CD4-positive, alpha-beta T cell (primary cell): ENCODE measurements around the gene CFAP61. TPM values are rescaled to one million over a fixed set of nuclear protein-coding genes. Genes with fewer than 3 reads are reported as not detected.

Experiments
- ATAC-seq: fragments of 200-7000 bp; cut with Tn5 transposase; one replicate; pipeline ENCODE4 v1.10.0; 2022; ENCODE audit warnings: mild to moderate bottlenecking; ENCODE audit not compliant: poor library complexity
- CTCF ChIA-PET: fragments of 350-600 bp; sonication (Branson Sonifier 250); formaldehyde crosslinking; loops from one replicate; lab custom pipeline; 2021; ENCODE audit warnings: antibody characterized with exemption, inconsistent platforms; lab: Charles Lee
- POLR2A ChIA-PET: fragments of 350-600 bp; sonication (Branson Sonifier 250); formaldehyde crosslinking; loops from one replicate; lab custom pipeline; 2021; ENCODE audit warnings: antibody characterized with exemption, inconsistent platforms; lab: Charles Lee
- DNase-seq, 14 experiments: peaks; one replicate each; pipeline ENCODE4 v3.0.0-alpha.2; 2013 to 2020; ENCODE audit warnings: mixed read lengths in 2 of 14
- H3K27ac ChIP-seq, 2 donors: one replicate each; pipeline versions ENCODE4 v1.5.1 to v1.7.0; 2013; ENCODE audit warnings: low read length in 2 of 2, low read depth in 1 of 2, mild to moderate bottlenecking in 1 of 2
- H3K27me3 ChIP-seq, 2 experiments: 1 replicate in 1 of 2; 2 replicates in 1 of 2; pipeline versions ENCODE4 v1.6.1 to v1.7.0; 2013; ENCODE audit warnings: low read length in 2 of 2, control low read depth in 1 of 2, mild to moderate bottlenecking in 1 of 2, moderate library complexity in 1 of 2; ENCODE audit not compliant: insufficient read depth in 2 of 2, control insufficient read depth in 1 of 2
- H3K36me3 ChIP-seq: one replicate; pipeline ENCODE4 v1.6.1; 2013; ENCODE audit warnings: low read length, control low read depth; ENCODE audit not compliant: insufficient read depth
- H3K4me1 ChIP-seq: one replicate; pipeline ENCODE4 v1.6.1; 2013; ENCODE audit warnings: low read length, control low read depth; ENCODE audit not compliant: insufficient read depth
- H3K4me3 ChIP-seq: one replicate; pipeline ENCODE4 v1.5.1; 2013; ENCODE audit warnings: mild to moderate bottlenecking, low read length, moderate library complexity
- H3K9me3 ChIP-seq, 2 experiments: 1 replicate in 1 of 2; 2 replicates in 1 of 2; pipeline versions ENCODE4 v1.6.1 to v1.7.0; 2013; ENCODE audit warnings: low read length in 2 of 2, mild to moderate bottlenecking in 2 of 2, control low read depth in 1 of 2, moderate library complexity in 1 of 2; ENCODE audit not compliant: control insufficient read depth in 1 of 2, insufficient read depth in 1 of 2
- H3K27ac Mint-ChIP-seq: one replicate; pipeline ENCODE4 v1.8.0; 2020; ENCODE audit warnings: mixed read lengths
- H3K27me3 Mint-ChIP-seq: one replicate; pipeline ENCODE4 v1.8.0; 2021; ENCODE audit warnings: mixed read lengths
- H3K36me3 Mint-ChIP-seq: one replicate; pipeline ENCODE4 v1.8.0; 2021; ENCODE audit warnings: low read depth, mixed read lengths
- H3K4me1 Mint-ChIP-seq: one replicate; pipeline ENCODE4 v1.8.0; 2021; ENCODE audit warnings: low read depth, mixed read lengths
- H3K4me3 Mint-ChIP-seq: one replicate; pipeline ENCODE4 v1.8.0; 2020; ENCODE audit warnings: mild to moderate bottlenecking, mixed read lengths
- H3K9me3 Mint-ChIP-seq: one replicate; pipeline ENCODE4 v1.8.0; 2020; ENCODE audit warnings: mixed read lengths
- intact Hi-C, 2 experiments: fragments of 100-400 bp; cut with DNase I in 1 of 2; cut with micrococcal nuclease in 1 of 2; formaldehyde crosslinking; loops; one replicate each; pipeline versions ENCODE4 v1.15.1 to v1.9.0; 2023 to 2025; cut with DNase I, micrococcal nuclease
- total RNA-seq, 174 experiments: library from RNA in 2 of 174; stranded (reverse) in 2 of 174; gene quantifications; one replicate each; pipeline ENCODE4 v1.2.3 and lab custom pipeline; 2021 to 2026
- TF ChIP-seq, protein P1 (sequence below): fragments of 200-600 bp; IDR thresholded peaks from one replicate; pipeline ENCODE4 v1.8.0; 2022; ENCODE audit warnings: antibody characterized with exemption, mild to moderate bottlenecking

The CFAP61 gene
- total RNA-seq, 2 experiments from 2014 or later: not detected

DNA sequence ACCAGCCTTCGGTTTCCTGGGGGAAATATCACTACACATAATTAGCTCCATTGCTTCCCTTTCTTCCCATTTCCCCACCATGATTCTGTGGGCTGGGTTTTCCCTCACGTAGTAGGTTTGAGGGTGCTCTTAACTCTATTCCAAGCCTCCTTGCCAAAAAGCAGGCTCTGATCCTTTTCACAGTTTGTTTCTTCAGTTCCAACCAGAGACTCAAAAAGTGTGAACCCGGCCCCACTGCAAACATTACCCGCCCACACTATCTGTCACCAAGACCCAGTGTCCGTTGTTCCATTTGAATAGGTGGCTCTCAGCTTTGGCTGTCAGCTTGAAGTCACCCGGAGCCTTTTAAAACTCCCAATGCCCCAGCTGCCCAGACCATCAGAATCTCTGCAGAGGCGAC, 47.0 kb upstream of the CFAP61 start:
- H3K4me1 Mint-ChIP-seq: peaks cover 17% of the 10 kb centered on the region
- no peaks in the 10 kb centered on the region for H3K36me3 Mint-ChIP-seq
- H3K9me3 Mint-ChIP-seq: no peaks in the 10 kb centered on the region
- Histone ChIP-seq H3K36me3 (no peaks in the 10 kb centered on the region), H3K4me3 (no peak overlapping the region), H3K4me1 (peaks cover 14% of the 10 kb centered on the region), H3K27ac (no peak overlapping the region), H3K9me3 (no peaks in the 10 kb centered on the region), H3K27me3 (peaks cover 7 to 19% of the 10 kb centered on the region in 2 experiments)
- intact Hi-C loops: no loop called here
- H3K27ac Mint-ChIP-seq: no peak overlapping the region
- DNase-seq (no peak), ATAC-seq (no peak)
- CTCF ChIA-PET: interaction anchor here (1.0 kb wide), 1 partner anchor 10 kb away, joined by 3 read pairs; no protein-coding TSS in a partner anchor
- no peak overlapping the region for H3K4me3 Mint-ChIP-seq
- H3K27me3 Mint-ChIP-seq: peaks cover 68% of the 10 kb centered on the region
- TF ChIP-seq, protein P1, sequence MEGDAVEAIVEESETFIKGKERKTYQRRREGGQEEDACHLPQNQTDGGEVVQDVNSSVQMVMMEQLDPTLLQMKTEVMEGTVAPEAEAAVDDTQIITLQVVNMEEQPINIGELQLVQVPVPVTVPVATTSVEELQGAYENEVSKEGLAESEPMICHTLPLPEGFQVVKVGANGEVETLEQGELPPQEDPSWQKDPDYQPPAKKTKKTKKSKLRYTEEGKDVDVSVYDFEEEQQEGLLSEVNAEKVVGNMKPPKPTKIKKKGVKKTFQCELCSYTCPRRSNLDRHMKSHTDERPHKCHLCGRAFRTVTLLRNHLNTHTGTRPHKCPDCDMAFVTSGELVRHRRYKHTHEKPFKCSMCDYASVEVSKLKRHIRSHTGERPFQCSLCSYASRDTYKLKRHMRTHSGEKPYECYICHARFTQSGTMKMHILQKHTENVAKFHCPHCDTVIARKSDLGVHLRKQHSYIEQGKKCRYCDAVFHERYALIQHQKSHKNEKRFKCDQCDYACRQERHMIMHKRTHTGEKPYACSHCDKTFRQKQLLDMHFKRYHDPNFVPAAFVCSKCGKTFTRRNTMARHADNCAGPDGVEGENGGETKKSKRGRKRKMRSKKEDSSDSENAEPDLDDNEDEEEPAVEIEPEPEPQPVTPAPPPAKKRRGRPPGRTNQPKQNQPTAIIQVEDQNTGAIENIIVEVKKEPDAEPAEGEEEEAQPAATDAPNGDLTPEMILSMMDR: no peak
- POLR2A ChIA-PET: no interaction called here

DNA sequence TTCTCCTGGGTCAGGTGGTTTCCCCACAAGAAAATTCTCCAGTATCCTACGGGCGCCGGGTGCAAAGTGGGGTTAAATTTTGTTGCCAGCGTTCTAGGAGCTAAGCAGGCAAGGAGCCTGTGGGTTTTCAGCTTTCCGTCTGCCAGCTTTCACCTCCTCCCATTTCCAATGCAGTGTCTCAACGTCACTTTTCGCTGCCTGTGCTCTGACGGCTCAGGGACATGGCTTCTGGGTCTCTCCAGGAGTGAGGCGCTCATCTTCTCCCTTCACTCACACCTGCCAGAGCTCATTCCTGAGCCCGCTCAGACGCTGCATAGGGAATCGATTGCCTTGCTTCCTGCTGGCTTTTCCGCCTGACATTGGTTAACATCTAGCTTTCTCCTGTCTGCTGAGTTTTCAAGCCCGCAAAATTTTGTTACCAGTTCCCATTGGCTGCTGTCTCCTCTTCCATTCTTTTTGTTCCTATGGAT, 42.5 kb upstream of the CFAP61 start:
- TF ChIP-seq, protein P1: no peak
- H3K4me3 ChIP-seq: no peak overlapping the region
- CTCF ChIA-PET: no interaction called here

DNA sequence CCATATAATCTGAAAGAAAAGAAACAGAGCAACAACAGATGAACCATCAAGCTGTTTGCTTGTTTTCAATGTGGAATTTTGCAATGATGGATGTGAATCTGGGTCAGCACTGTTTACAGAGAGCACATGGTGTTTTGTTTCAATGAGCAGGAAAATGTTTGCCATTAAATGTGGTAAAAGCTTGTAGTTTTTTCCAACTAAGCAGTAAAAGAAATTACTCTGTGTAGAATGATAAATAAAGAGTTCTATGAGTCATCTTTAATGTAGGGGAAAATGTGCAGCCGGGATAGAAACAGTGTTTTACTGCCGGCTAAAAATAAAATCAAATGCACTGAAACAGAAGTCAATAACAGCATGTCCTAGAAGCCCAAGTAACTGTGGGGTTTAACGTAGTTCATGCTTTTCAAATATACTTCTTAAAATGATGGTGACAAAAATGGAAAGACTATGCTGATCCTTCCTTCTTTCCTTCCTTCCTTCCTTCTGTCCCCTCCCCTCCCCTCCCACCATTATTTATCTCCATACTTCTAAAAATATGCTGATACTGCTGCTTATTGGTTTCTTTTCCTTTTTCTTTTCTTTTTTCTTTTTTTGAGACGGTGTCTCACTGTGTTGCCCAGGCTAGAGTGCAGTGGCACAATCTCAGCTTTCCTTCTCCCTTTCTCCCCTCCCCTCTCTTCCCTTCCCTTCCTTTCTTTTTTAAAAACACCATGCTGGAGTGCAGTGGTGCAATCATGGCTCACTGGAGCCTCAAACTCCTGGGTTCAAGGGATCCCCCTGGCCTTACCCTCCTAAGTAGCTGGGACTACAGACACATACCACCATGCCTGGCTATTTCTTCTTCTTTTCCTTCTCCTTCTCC, 41.5 kb upstream of the CFAP61 start:
- Mint-ChIP-seq H3K4me1 (peaks cover 7% of the 10 kb centered on the region), H3K27me3 (peaks cover 35% of the 10 kb centered on the region), H3K9me3 (no peaks in the 10 kb centered on the region), H3K36me3 (no peaks in the 10 kb centered on the region), H3K27ac (no peak overlapping the region), H3K4me3 (no peak overlapping the region)
- DNase-seq (no peak), ATAC-seq (no peak)
- TF ChIP-seq, protein P1: no peak
- H3K9me3 ChIP-seq: no peaks in the 10 kb centered on the region
- H3K4me3 ChIP-seq: no peak overlapping the region
- no peaks in the 10 kb centered on the region for H3K4me1 ChIP-seq
- H3K27ac ChIP-seq: no peak overlapping the region
- ChIA-PET POLR2A (no interaction called here), CTCF (no interaction called here)
- no peaks in the 10 kb centered on the region for H3K36me3 ChIP-seq
- peaks cover 4 to 12% of the 10 kb centered on the region in 2 experiments for H3K27me3 ChIP-seq
- intact Hi-C loops: loop anchor here in 1 of 2 experiments (10.0 kb wide), 4 partner anchors 704 to 1726 kb away; partner anchors contain the start of genes RALGAPA2, SMIM26, XRN2 and ZNF133

More for the DNA sequence above, 42.5 kb upstream of the CFAP61 start:
- Histone ChIP-seq H3K27ac (no peak overlapping the region), H3K4me1 (no peaks in the 10 kb centered on the region), H3K27me3 (peaks cover 4 to 19% of the 10 kb centered on the region in 2 experiments), H3K9me3 (no peaks in the 10 kb centered on the region), H3K36me3 (no peaks in the 10 kb centered on the region)
- H3K4me3 Mint-ChIP-seq: no peak overlapping the region
- POLR2A ChIA-PET: no interaction called here
- no peak overlapping the region for H3K27ac Mint-ChIP-seq
- ATAC-seq (no peak), DNase-seq (no peak)
- intact Hi-C loops: loop anchor here in 1 of 2 experiments (10.0 kb wide), 4 partner anchors 705 to 1725 kb away; partner anchors contain the start of genes RALGAPA2, SMIM26, XRN2 and ZNF133
- H3K9me3 Mint-ChIP-seq: no peaks in the 10 kb centered on the region
- H3K36me3 Mint-ChIP-seq: no peaks in the 10 kb centered on the region
- peaks cover 5% of the 10 kb centered on the region for H3K4me1 Mint-ChIP-seq
- H3K27me3 Mint-ChIP-seq: peaks cover 43% of the 10 kb centered on the region
